GM19193 (cell line): ENCODE data around the gene MTURN.

ENCODE experiments used
- POLR2A ChIP-seq: IDR thresholded peaks from 4 replicates; pipeline ENCODE4 v1.6.1; 2011; ENCODE audit not compliant: insufficient read depth, insufficient read length; ENCODE audit errors: extremely low read depth

MTURN gene

DNA sequence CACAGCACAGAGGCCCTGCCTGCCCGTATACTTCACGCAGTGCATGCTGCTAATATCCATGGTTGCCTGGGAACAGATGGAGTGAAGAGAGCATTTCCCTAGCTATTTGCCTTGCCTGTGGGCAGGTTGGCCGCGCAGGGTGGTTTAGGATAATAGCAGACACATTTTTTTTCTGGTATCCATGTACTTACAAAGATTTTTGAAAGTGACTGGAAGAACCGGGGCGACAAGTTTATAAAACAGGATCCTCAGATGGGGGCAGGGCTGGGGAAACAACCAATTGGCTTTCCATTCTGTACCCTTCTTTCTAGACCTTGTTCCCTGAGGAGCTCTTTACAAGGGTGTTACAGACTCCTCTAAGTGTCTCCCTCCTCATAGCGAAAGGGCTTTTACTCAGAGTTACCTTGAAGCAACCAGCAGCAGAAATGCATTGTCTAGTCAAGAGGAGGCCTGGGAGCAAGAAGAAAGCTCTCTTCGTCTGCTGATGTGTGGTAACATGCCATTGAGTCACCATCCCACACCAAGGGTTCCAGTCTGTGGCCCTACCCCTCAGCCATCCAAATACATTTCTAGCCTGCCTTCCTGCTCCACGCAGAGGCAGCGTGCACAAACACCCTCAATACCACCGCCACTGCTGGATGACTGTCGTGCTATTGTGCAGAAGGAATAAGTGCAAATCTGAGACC is 31.5 kb downstream of the MTURN start:
- no peak for TF ChIP-seq POLR2A

DNA sequence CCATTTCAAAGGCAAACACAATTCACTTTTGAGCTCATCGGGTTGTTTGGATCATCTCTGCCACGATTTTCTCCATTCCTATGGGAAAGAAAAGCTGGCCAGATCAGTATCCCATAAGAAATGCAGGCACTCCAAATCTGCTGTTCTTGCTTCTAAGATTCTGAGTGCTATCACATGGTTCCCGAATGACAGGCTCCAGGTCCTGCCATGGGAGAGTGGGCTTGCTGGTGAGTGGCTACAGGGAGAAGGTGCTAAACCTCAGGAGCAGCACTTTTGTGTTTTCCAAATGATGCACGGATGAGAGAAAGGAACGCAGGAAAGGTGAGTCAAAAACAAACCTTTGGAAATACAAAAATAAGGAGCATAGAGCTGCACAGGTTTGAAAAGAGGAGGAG is 32.1 kb downstream of the MTURN start:
- TF ChIP-seq POLR2A, result no peak

DNA sequence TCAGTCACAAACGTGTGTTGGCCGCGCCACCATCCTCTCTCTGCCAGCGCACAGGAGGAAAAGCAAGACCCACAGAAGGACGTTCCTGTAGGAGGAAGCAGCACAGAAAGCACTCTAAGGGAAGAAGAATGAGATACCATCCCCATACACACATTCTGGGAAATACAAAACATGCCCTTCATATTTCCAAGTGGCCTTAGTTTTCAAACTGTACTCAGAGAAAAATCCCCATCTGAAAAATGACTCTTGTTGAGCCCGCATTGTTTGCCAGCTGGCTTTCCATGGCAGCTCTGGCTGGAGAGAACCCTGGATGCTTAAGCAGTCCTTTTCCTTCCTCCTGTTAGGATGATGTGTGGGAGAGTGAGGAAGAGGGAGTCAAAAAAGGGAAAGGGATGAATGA is 33.1 kb downstream of the MTURN start:
- no peak for TF ChIP-seq POLR2A

DNA sequence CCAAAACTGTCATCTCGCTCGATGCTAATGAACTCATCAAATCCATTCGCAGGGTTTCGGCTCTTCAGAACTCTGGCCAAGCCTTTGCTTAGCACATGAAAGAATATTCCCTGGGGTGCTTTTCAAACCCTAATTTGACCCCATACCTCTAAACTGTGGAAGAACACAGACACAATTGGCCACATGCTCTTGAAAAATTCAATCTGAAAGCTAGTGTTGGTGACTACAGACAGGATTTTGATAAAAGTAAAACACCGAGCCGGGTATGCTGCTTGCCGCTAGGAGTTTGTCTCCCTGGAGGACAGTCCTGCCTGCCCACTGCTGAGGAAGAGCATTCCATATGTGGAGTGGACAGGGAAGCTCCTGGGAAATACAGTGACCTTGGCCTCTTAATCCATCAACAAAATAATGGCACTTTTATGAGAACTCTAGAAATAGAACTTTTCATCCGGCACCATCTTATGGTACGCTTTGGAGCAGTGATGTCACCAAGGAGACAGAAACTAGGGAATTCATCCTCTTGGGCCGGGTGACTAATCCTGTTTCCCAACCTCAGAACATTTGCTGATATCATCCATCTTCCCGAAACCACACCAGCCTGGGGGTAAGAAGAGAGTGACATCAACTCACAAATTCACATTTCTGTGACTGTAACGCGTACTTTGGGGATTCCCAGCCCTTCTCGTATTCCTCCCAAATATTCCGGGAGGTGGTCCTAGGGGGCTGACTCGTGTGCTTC is 34.2 kb downstream of the MTURN start:
- TF ChIP-seq POLR2A, result no peak

DNA sequence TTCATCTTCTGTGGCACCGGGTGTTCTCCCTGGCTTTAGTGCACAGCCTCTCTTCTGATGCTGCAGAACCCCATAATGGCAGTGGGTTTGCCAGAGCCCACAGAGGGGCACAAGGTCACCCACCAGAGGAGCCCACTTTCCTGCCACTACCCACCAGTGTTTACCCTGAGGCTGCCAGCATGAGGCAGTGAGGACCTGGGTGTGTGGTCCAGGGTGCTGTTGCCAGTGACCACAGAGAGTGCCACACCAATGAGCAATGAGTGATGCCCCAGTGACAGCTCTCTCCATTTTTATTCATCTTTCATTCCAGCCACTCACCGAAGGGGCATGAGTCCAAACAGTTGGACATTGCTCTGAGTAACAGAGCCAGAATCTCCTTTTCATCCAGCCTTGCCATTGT is 34.8 kb downstream of the MTURN start:
- TF ChIP-seq POLR2A, result no peak

DNA sequence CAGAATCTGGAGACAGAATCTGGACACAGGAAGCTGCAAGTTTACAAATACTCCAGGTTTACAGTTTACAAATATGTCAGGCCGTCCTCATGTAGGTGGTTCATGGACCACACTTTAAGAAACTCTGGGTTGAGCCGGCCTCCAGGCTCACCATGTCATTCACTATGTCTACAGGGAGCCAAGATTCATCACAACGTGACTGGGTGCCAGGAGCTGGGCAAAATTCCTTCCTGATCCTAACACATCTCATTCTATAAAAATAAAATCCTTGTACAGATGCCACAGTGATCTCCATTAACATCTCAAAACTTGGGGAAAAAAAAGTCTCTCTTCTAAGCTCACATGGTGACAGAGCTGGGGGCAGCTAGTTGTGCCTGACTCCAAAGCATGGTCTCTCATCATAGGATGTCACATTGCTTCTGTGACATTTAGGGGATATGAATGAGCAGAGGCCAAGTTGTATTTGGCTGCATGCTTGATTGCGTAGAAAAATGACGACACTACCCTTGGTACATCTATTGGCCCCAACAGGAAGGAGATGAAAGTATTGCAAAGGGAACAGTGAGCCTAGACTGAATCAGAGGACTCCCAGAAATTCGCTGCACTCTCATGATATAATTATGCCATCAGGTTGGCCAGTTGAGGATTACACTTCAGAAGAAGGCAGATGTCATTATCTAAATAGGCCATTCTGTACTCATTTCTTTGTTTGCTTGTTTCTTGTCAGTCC is 35.9 kb downstream of the MTURN start:
- no peak for TF ChIP-seq POLR2A

DNA sequence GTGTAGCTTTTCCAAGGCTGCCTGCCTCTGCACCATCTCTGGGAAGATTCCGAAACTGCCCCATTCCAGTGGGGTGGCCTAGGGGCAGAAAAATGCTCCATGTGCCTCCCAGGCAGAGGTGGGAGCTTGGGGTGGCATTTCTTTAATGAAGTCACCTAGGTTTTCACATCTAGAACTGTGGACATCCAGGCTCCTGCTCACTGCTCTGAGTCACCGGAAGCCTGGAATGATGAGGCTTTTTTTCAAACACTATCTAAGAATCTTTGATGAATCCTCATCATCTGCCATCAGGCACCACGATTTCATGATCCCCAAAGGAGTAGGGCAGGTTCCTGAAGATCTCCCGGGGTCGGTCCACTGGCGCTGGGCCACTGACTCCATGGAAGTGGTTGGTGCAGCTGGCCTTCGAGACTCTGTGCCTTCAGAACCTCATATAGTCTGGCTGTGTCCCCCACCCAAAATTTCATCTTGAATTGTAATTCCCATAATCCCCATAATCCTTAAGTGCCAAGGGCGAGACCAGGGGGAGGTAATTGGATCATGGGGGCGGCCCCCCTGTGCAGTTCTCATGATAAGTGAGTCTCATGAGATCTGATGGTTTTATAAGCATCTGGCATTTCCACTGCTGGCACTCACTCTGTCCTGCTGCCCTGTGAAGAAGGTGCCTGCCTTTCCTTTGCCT is 37.1 kb downstream of the MTURN start:
- no peak for TF ChIP-seq POLR2A

DNA sequence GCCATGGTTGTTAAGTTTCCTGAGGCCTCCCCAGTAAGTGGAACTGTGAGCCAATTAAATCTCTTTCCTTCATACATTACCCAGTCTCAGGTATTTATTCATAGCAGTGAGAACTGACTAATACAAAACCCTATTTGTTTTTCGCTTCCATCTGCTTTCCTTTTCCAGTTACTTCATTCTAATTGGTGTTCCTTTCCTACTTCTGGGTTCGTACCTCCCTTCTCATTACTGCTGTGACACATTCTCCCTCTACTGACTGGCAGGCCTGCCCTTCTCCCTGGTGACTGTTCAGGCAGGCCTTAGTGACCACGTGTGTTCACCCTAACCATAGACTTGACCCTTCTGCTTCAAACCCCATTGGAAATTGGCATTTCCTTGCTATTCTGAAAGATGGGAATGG is 37.7 kb downstream of the MTURN start:
- TF ChIP-seq POLR2A, result no peak

DNA sequence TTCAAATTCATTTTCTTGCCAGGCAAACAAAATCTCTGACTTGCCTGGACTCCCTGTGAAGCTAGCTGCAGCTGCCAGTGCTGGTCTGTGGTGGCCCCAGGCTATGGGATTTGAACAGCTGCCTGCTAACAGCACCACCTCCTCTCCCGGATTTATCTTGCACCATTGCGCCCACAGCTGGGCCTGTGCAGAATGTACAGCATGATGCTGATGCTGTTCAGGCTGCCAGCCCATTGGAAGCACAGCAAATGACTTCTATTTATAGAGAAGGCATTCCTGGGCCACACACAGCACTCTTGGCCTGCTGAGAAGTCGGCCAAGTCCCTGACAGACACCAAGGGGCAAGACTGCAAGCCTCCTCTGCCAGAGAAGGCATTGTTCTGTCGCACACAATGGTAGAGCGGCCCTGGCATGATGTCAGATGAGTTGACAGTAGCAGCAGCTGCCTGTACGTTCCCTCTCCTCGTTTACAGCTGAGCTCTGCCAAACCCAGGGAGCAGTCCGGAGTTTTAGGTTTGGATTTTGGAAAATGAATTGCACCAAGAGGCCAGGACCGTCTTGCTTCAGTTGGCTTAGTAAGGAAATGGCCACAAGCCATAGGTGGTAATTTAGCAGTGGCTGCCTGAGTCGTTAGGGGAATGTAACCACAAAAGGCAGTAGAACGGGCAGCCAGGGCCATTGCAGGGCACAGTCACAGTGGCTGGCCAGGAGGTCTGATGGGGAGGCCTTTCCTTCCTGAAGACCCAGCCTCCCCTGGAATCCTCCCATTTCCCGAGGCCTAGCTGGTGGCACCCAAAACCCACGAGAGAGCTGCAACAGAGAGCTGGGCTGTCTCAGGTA is 38.5 kb downstream of the MTURN start:
- no peak for TF ChIP-seq POLR2A

DNA sequence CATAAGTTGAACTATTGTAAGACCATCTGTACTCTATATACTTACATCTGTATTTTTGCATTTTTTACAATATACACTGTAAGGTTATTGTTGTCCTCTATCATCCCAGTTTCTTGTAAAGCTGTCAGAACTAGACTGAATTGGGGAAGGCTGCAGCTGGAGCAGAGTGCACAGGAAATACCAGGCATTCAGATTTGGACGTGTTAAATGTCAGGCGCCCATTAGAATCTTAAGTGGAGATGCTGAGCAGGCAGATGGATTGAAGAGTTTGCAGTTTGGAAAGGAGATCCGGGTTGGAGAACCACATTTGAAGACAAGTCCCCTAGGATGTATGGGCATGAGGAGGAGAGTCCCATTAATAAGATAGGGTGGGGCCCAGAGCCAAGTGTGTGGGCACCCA is 40.4 kb downstream of the MTURN start:
- TF ChIP-seq POLR2A, result no peak

DNA sequence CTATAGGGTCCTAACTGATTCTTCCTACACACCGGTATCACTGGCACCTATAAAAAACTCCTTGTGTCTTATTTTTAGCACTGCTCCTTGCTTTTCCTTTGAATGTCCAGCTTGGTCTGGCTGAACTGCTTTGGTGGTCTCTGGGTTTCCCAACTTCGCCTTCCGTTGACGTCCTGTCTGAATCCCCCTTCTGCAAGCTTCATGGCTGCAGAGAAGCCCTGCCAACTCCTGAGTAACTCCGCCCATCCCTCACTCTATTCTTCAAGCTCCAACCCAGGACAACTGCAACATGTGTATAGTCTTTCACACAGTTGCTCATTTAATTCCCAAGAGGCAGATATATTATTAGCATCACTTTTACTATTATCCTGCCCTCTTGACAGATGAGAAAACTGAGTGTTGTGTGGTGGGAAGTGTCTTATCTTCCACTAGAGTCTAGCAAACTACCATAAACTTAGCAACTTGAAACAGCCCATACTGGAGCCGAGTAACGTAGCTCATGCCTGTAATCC is 40.9 kb downstream of the MTURN start:
- TF ChIP-seq POLR2A, result no peak

DNA sequence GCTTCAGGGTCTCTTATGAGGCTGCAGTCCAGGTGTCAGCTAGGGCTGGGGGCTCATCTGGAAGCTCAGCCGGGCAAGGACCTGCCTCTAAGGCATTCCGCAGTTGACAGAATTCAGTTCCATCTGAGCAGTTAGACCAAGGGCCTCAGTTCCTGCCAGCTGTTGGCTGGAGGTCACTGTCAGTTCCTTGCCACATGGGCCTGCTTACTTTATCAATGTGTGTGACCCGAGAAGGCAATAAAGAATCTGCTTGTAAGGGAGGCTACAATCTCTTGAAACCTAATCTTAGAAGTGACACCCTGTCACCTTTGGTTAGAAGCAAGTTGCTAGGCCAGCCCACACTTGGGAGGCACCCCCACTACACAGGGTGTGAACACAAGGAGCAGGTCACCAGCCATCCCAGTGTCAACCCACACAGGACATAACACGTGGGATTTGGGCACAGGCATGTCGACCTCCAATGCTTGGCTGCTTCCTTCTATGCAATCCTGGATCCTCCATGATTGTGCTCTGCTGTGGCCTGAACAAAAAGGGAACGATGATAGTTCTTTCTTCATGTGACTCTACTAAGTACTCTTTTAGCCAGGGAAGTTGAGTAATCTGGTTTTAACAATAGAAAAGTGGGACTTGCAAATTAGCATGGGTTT is 41.8 kb downstream of the MTURN start:
- TF ChIP-seq POLR2A, result no peak

DNA sequence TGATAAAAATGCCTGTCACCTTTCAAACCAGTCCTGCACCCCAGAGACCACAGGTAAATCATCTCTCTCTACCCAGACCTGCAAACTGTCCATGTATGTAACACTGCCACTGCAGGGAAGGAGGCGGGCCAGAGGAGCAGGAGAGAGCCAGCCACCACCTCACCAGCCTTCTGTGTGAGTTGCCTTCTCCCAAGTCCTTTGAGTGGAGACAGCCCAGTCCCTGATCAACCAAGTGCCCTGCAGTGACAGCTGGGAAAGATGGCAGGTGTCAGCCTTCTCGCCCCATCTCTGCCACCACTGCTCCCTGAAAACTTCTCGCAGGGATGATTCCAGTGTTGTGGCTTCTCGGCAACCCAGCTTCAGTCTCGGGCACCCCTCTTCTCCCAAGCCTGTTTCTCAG is 42.4 kb downstream of the MTURN start:
- TF ChIP-seq POLR2A, result no peak

DNA sequence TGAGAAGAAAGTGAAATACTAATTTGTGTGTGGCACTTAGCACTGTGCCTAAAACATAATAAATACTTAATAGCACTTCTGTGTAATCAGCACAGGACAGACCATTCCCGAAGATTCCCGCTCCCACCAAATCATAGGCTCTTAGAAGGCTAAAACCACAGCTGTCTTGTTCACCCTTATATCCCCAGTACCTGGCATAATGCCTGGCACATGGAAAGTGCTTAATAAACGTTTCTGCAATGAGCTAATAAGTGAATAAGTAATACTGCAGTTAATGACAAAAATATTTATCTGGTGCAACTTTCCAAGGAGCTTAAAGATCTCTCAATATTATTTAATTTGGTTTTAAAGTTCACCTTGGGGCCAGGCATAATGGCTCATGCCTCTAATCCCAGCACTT is 43.2 kb downstream of the MTURN start:
- TF ChIP-seq POLR2A, result no peak
